ENCODE data around the gene LMBR1.

Gene LMBR1

GRCh38 chr7:156692849-156693248 is 200.1 kb downstream of the LMBR1 start:
- no peak for DNase-seq (ENCODE audit: low read depth in 2 of 2)

- DNase-seq (ENCODE audit: low read depth in 2 of 2): no peak
Observed at GRCh38 chr7:156691764-156692163, 201.2 kb downstream of the LMBR1 start.

- no peak for DNase-seq (ENCODE audit: low read depth in 2 of 2)
Observed at GRCh38 chr7:156684661-156685060, 208.3 kb downstream of the LMBR1 start.

- DNase-seq (ENCODE audit: low read depth in 2 of 2): no peak
Observed at GRCh38 chr7:156684251-156684650, 208.7 kb downstream of the LMBR1 start.

- no peak for DNase-seq (ENCODE audit: low read depth in 2 of 2)
Observed at GRCh38 chr7:156682928-156683327, 210.1 kb downstream of the LMBR1 start.

GRCh38 chr7:156680281-156680680 is 212.7 kb downstream of the LMBR1 start:
- DNase-seq (ENCODE audit: low read depth in 2 of 2): no peak

- no peak for DNase-seq (ENCODE audit: low read depth in 2 of 2)
Observed at GRCh38 chr7:156677374-156678054, 215.5 kb downstream of the LMBR1 start.

- no peak for DNase-seq (ENCODE audit: low read depth in 2 of 2)
Observed at GRCh38 chr7:156676263-156676662, 216.7 kb downstream of the LMBR1 start.

- DNase-seq (ENCODE audit: low read depth in 2 of 2): no peak
Observed at GRCh38 chr7:156675721-156676120, 217.3 kb downstream of the LMBR1 start.

- no peak for DNase-seq (ENCODE audit: low read depth in 2 of 2)
Observed at GRCh38 chr7:156673902-156674301, 219.1 kb downstream of the LMBR1 start.

GRCh38 chr7:156673454-156673853 is 219.5 kb downstream of the LMBR1 start:
- DNase-seq (ENCODE audit: low read depth in 2 of 2): no peak

- no peak for DNase-seq (ENCODE audit: low read depth in 2 of 2)
Observed at GRCh38 chr7:156669035-156669828, 223.8 kb downstream of the LMBR1 start.

- no peak for DNase-seq (ENCODE audit: low read depth in 2 of 2)
Observed at GRCh38 chr7:156668130-156668741, 224.7 kb downstream of the LMBR1 start.

GRCh38 chr7:156667110-156667426 is 225.9 kb downstream of the LMBR1 start:
- DNase-seq (ENCODE audit: low read depth in 2 of 2): no peak

GRCh38 chr7:156666368-156667109 is 226.4 kb downstream of the LMBR1 start:
- no peak for DNase-seq (ENCODE audit: low read depth in 2 of 2)

GRCh38 chr7:156665101-156665500 is 227.9 kb downstream of the LMBR1 start:
- DNase-seq (ENCODE audit: low read depth in 2 of 2): no peak

GRCh38 chr7:156662277-156662676 is 230.7 kb downstream of the LMBR1 start:
- no peak for DNase-seq (ENCODE audit: low read depth in 2 of 2)

GRCh38 chr7:156661637-156662036 is 231.3 kb downstream of the LMBR1 start:
- DNase-seq (ENCODE audit: low read depth in 2 of 2): no peak

GRCh38 chr7:156659961-156660360 is 233.0 kb downstream of the LMBR1 start:
- no peak for DNase-seq (ENCODE audit: low read depth in 2 of 2)

- DNase-seq (ENCODE audit: low read depth in 2 of 2): no peak
Observed at GRCh38 chr7:156659203-156659602, 233.8 kb downstream of the LMBR1 start.

GRCh38 chr7:156657681-156658080 is 235.3 kb downstream of the LMBR1 start:
- no peak for DNase-seq (ENCODE audit: low read depth in 2 of 2)

- DNase-seq (ENCODE audit: low read depth in 2 of 2): no peak
Observed at GRCh38 chr7:156656598-156656997, 236.4 kb downstream of the LMBR1 start.

All from stimulated activated CD4-positive, alpha-beta T cell treated with anti-CD3 and anti-CD28 coated beads, Interleukin-4, amount 100 ng/mL, for 48 hours (primary cell).